Panc1 (cell line): ENCODE results near the gene PDZD2. TPM values are rescaled to one million over a fixed set of nuclear protein-coding genes. Genes with fewer than 3 reads are reported as not detected.

ENCODE experiments used
- ATAC-seq: fragments of 200-7000 bp; cut with Tn5 transposase; 2 replicates; pipeline ENCODE4 v1.9.1; 2020; ENCODE audit warnings: mild to moderate bottlenecking, moderate library complexity
- BruUV-seq: library from RNA; stranded (reverse); fragments of 400-500 nt; replicated peaks from 2 replicates; lab custom pipeline; 2021; lab: Mats Ljungman, UMichigan
- CTCF ChIA-PET: fragments of 300-600 bp; sonication (Branson Sonifier 250); formaldehyde crosslinking; loops from one replicate; lab custom pipeline; 2022; ENCODE audit warnings: antibody characterized with exemption; lab: Charles Lee
- POLR2A ChIA-PET: fragments of 300-600 bp; sonication (Branson Sonifier 250); formaldehyde crosslinking; loops from one replicate; lab custom pipeline; 2022; ENCODE audit warnings: antibody characterized with exemption; lab: Charles Lee
- DNase-seq: peaks from one replicate; pipeline ENCODE4 v3.0.0-alpha.2; 2010; ENCODE audit warnings: low read depth, low spot score
- H3K27ac ChIP-seq: 2 replicates; pipeline ENCODE4 v1.5.1; 2011; ENCODE audit warnings: mild to moderate bottlenecking, low read length, inconsistent platforms
- H3K27me3 ChIP-seq: fragments of 200-500 bp; sonication (Bioruptor generic); 2 replicates; pipeline ENCODE4 v1.6.0; 2014; ENCODE audit warnings: low read length, inconsistent platforms; ENCODE audit not compliant: control insufficient read depth, insufficient read depth
- H3K36me3 ChIP-seq: fragments of 200-500 bp; sonication (Bioruptor generic); 2 replicates; pipeline ENCODE4 v1.5.1; 2014; ENCODE audit warnings: inconsistent platforms, mild to moderate bottlenecking, low read length, moderate library complexity; ENCODE audit not compliant: control insufficient read depth, insufficient read depth
- H3K4me1 ChIP-seq: 2 replicates; pipeline ENCODE4 v1.5.1; 2011; ENCODE audit warnings: inconsistent platforms, mild to moderate bottlenecking, low read length, moderate library complexity; ENCODE audit not compliant: control insufficient read depth, insufficient read depth
- H3K4me3 ChIP-seq, 2 experiments: 2 replicates each; pipeline ENCODE4 v1.5.1; 2011 to 2012; ENCODE audit warnings: low read depth in 2 of 2, low read length in 2 of 2, mild to moderate bottlenecking in 2 of 2, inconsistent platforms in 1 of 2, moderate library complexity in 1 of 2
- H3K9me3 ChIP-seq: fragments of 200-500 bp; sonication (Bioruptor generic); 2 replicates; pipeline ENCODE4 v1.5.1; 2014; ENCODE audit warnings: low read depth, mild to moderate bottlenecking, inconsistent platforms, low read length, moderate library complexity; ENCODE audit not compliant: control insufficient read depth, insufficient read depth
- CTCF ChIP-seq: fragments of 450-650 bp; IDR thresholded peaks from 2 replicates; pipeline ENCODE4 v1.5.1; 2017; ENCODE audit warnings: mild to moderate bottlenecking
- POLR2AphosphoS5 ChIP-seq: IDR thresholded peaks from 2 replicates; pipeline ENCODE4 v1.6.1; 2012; ENCODE audit warnings: mild to moderate bottlenecking, low read depth, low read length, moderate library complexity
- REST ChIP-seq, 2 experiments: IDR thresholded peaks; 2 replicates each; pipeline ENCODE4 v1.6.1; 2011 to 2012; ENCODE audit warnings: low read depth in 2 of 2, control low read depth in 1 of 2, low read length in 1 of 2, mild to moderate bottlenecking in 1 of 2, moderate library complexity in 1 of 2; ENCODE audit not compliant: insufficient read depth in 1 of 2
- SIN3A ChIP-seq: IDR thresholded peaks from 2 replicates; pipeline ENCODE4 v1.6.1; 2012; ENCODE audit warnings: low read depth, mild to moderate bottlenecking, low read length, moderate library complexity, borderline replicate concordance; ENCODE audit not compliant: insufficient read depth
- TCF7L2 ChIP-seq: IDR thresholded peaks from 2 replicates; pipeline ENCODE4 v1.6.1; 2011; ENCODE audit warnings: mild to moderate bottlenecking, low read depth, low read length, inconsistent platforms
- in situ Hi-C: cut with HindIII; loops from 2 replicates; pipeline ENCODE4 v1.10.0; 2016; ENCODE audit warnings: low sequenced_read_pairs, low pct_unique_long_range_greater_than_20kb
- intact Hi-C: fragments of 100-400 bp; cut with micrococcal nuclease; formaldehyde crosslinking; loops from one replicate; pipeline ENCODE4 v1.10.0; 2022; ENCODE audit not compliant: unreplicated experiment
- total RNA-seq: library from RNA; stranded (reverse); gene quantifications from one replicate; pipeline ENCODE4 v1.2.1, GENCODE V29; 2021; ENCODE audit not compliant: unreplicated experiment

PDZD2 gene
- total RNA-seq, 1 experiment from 2014 or later: 0.10 TPM

- H3K27ac ChIP-seq: no peak overlapping the region
- in situ Hi-C loops: no loop called here
- TF ChIP-seq POLR2AphosphoS5: no peak
- TF ChIP-seq REST (IDR thresholded peaks at IDR 0.05; ENCODE audit: insufficient read depth in 1 of 2, low read depth in 2 of 2, low read length in 1 of 2): no peak
- no peak for TF ChIP-seq TCF7L2
- no peak for TF ChIP-seq SIN3A
- TF ChIP-seq CTCF: no peak
- H3K27me3 ChIP-seq: no peaks in the 10 kb centered on the region
- no peaks in the 10 kb centered on the region for H3K4me1 ChIP-seq
- no peaks in the 10 kb centered on the region for H3K9me3 ChIP-seq
- DNase-seq (no peak), ATAC-seq (no peak)
- ChIA-PET POLR2A (no interaction called here), CTCF (no interaction called here)
- no peaks in the 10 kb centered on the region for H3K36me3 ChIP-seq
- intact Hi-C loops: no loop called here
- no peak overlapping the region for H3K4me3 ChIP-seq
- BruUV-seq: no TSS peak
Measured at GRCh38 chr5:31993165-31993961, 354.4 kb downstream of the PDZD2 start.

GRCh38 chr5:31995006-31995405, 356.1 kb downstream of the PDZD2 start:
- in situ Hi-C loops (no loop called here), intact Hi-C loops (no loop called here)
- H3K27ac ChIP-seq: no peak overlapping the region
- H3K4me1 ChIP-seq: no peaks in the 10 kb centered on the region
- BruUV-seq: no TSS peak
- ChIA-PET CTCF (no interaction called here), POLR2A (no interaction called here)
- H3K9me3 ChIP-seq: no peaks in the 10 kb centered on the region
- DNase-seq (no peak), ATAC-seq (no peak)
- no peaks in the 10 kb centered on the region for H3K27me3 ChIP-seq
- TF ChIP-seq CTCF (no peak), POLR2AphosphoS5 (no peak), SIN3A (no peak), TCF7L2 (no peak), REST (IDR thresholded peaks at IDR 0.05; ENCODE audit: insufficient read depth in 1 of 2, low read depth in 2 of 2, low read length in 1 of 2) (no peak)
- H3K4me3 ChIP-seq: no peak overlapping the region
- no peaks in the 10 kb centered on the region for H3K36me3 ChIP-seq
